NCI-H748 (cell line): ENCODE results near the gene APOL2.
"Not testable (repeated sequence)": the region's sequence is repeated elsewhere in the genome, so short reads cannot be mapped to it uniquely, and the experiment has no call there.

ENCODE experiments used
- DNase-seq: peaks from one replicate; lab custom pipeline; 2025; ENCODE audit not compliant: unreplicated experiment; lab: John Stamatoyannopoulos, UW

The APOL2 gene

GRCh38 chr22:36244522-36245391 is 5.4 kb upstream of the APOL2 start:
- DNase-seq = no peak

- DNase-seq = no peak
Observed at GRCh38 chr22:36243986-36244385, 4.7 kb upstream of the APOL2 start.

GRCh38 chr22:36239150-36239400 is 252 bp downstream of the APOL2 start:
- peak; percentile 29 for DNase-seq

- peak; percentile 45 for DNase-seq
Observed at GRCh38 chr22:36238373-36239149, 766 bp downstream of the APOL2 start.

- DNase-seq = no peak
Observed at GRCh38 chr22:36237462-36238372, 1.6 kb downstream of the APOL2 start.

GRCh38 chr22:36236388-36237319 is 2.7 kb downstream of the APOL2 start:
- peak; percentile 75 for DNase-seq

- DNase-seq = no peak
Observed at GRCh38 chr22:36235585-36235984, 3.7 kb downstream of the APOL2 start.

- DNase-seq = no peak
Observed at GRCh38 chr22:36234919-36235318, 4.4 kb downstream of the APOL2 start.

GRCh38 chr22:36234213-36234612 is 5.1 kb downstream of the APOL2 start:
- no peak for DNase-seq

GRCh38 chr22:36233796-36234195 is 5.5 kb downstream of the APOL2 start:
- DNase-seq = no peak

GRCh38 chr22:36232715-36233401 is 6.5 kb downstream of the APOL2 start:
- DNase-seq = no peak

- DNase-seq = not testable (repeated sequence)
Observed at GRCh38 chr22:36231051-36231450, 8.3 kb downstream of the APOL2 start.

- not testable (repeated sequence) for DNase-seq
Observed at GRCh38 chr22:36229649-36230048, 9.7 kb downstream of the APOL2 start.

- DNase-seq = no peak
Observed at GRCh38 chr22:36228944-36229343, 10.4 kb downstream of the APOL2 start.

- DNase-seq = not testable (repeated sequence)
Observed at GRCh38 chr22:36228369-36228768, 11.0 kb downstream of the APOL2 start.

GRCh38 chr22:36227806-36228205 is 11.5 kb downstream of the APOL2 start:
- DNase-seq = no peak

GRCh38 chr22:36227396-36227795 is 11.9 kb downstream of the APOL2 start:
- DNase-seq = no peak

- DNase-seq = no peak
Observed at GRCh38 chr22:36226189-36226588, 13.1 kb downstream of the APOL2 start.

- no peak for DNase-seq
Observed at GRCh38 chr22:36225333-36225922, 13.9 kb downstream of the APOL2 start.
